GM10266 (cell line): ENCODE results near the gene EGFL8.
"Not testable (repeated sequence)": the region's sequence is repeated elsewhere in the genome, so short reads cannot be mapped to it uniquely, and the experiment has no call there.

Experiments
- DNase-seq: peaks from one replicate; pipeline ENCODE4 v3.0.0; 2012; ENCODE audit errors: extremely low spot score
- CTCF ChIP-seq: IDR thresholded peaks from 2 replicates; pipeline ENCODE4 v1.5.1; 2012; ENCODE audit warnings: mild to moderate bottlenecking, low read depth; ENCODE audit not compliant: control insufficient read depth, insufficient read depth; ENCODE audit errors: missing control alignments

Gene EGFL8

GRCh38 chr6:32210191-32210601 is 45.8 kb downstream of the EGFL8 start:
- no peak for TF ChIP-seq CTCF
- no peak for DNase-seq

- DNase-seq: not testable (repeated sequence)
Measured at GRCh38 chr6:32211432-32211831, 47.0 kb downstream of the EGFL8 start.

GRCh38 chr6:32212076-32212760 is 47.8 kb downstream of the EGFL8 start:
- no peak for DNase-seq

GRCh38 chr6:32213649-32214048 is 49.3 kb downstream of the EGFL8 start:
- no peak for TF ChIP-seq CTCF
- DNase-seq: no peak

More at GRCh38 chr6:32212076-32212760, 47.8 kb downstream of the EGFL8 start:
- no peak for TF ChIP-seq CTCF

- TF ChIP-seq CTCF: no peak
- DNase-seq: no peak
Measured at GRCh38 chr6:32214126-32214525, 49.7 kb downstream of the EGFL8 start.

GRCh38 chr6:32215617-32216016 is 51.2 kb downstream of the EGFL8 start:
- TF ChIP-seq CTCF: no peak
- DNase-seq: no peak

- DNase-seq: no peak
- no peak for TF ChIP-seq CTCF
Measured at GRCh38 chr6:32216285-32216684, 51.9 kb downstream of the EGFL8 start.

- TF ChIP-seq CTCF: no peak
- DNase-seq: no peak
Measured at GRCh38 chr6:32216998-32217397, 52.6 kb downstream of the EGFL8 start.
